Mammary epithelial cell (primary cell): ENCODE results near the gene SINHCAF.

Experiments
- EZH2 ChIP-seq: IDR thresholded peaks from 2 replicates; pipeline ENCODE4 v1.6.1; 2012; ENCODE audit warnings: low read length, inconsistent platforms, borderline replicate concordance
- TF ChIP-seq, protein P1 (sequence below), 2 donors: IDR thresholded peaks in 1 of 2; conservative IDR thresholded peaks in 1 of 2; 2 replicates each; pipeline ENCODE4 v1.5.1; 2011 to 2012; ENCODE audit warnings: inconsistent platforms in 2 of 2, low read length in 2 of 2, mild to moderate bottlenecking in 2 of 2, control low read depth in 1 of 2, low read depth in 1 of 2; ENCODE audit not compliant: insufficient read depth in 1 of 2; ENCODE audit errors: extremely low read depth in 1 of 2

DNA sequence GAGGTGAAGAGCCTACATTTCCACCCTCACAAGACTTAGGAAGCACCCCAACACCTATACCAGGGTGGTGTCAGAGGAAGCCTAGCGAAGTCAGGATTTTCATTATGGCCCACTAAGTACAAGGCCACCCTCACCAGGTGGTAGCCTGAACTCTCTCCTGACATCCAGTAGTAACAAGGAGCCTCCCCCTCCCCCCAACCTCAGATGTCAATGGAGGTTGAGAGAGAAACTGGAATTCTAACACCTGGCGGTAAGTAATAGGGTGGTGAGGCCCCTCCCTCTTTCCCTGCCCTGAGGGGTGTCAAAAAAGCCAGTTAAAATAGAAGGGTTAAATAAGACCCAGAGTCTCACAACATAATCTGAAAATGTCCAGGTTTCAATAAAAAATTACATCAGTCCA, 37.6 kb downstream of the SINHCAF start:
- TF ChIP-seq, protein P1, sequence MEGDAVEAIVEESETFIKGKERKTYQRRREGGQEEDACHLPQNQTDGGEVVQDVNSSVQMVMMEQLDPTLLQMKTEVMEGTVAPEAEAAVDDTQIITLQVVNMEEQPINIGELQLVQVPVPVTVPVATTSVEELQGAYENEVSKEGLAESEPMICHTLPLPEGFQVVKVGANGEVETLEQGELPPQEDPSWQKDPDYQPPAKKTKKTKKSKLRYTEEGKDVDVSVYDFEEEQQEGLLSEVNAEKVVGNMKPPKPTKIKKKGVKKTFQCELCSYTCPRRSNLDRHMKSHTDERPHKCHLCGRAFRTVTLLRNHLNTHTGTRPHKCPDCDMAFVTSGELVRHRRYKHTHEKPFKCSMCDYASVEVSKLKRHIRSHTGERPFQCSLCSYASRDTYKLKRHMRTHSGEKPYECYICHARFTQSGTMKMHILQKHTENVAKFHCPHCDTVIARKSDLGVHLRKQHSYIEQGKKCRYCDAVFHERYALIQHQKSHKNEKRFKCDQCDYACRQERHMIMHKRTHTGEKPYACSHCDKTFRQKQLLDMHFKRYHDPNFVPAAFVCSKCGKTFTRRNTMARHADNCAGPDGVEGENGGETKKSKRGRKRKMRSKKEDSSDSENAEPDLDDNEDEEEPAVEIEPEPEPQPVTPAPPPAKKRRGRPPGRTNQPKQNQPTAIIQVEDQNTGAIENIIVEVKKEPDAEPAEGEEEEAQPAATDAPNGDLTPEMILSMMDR (conservative IDR thresholded peaks at IDR 0.05 in 1 of 2, IDR thresholded peaks at IDR 0.05 in 1 of 2; ENCODE audit: extremely low read depth in 1 of 2, insufficient read depth in 1 of 2, low read depth in 1 of 2, low read length in 2 of 2) = no peak
- no peak for TF ChIP-seq EZH2
